Adrenal gland (tissue), 5 donors: ENCODE measurements around the gene TENM4.

Experiments used
- POLR2A ChIP-seq, 2 donors: fragments of 450-650 bp; IDR thresholded peaks; one replicate each; pipeline ENCODE4 v1.6.1; 2017; ENCODE audit warnings: antibody characterized with exemption in 2 of 2, mild to moderate bottlenecking in 2 of 2, moderate library complexity in 1 of 2
- TF ChIP-seq, protein P1 (sequence below), 6 experiments: fragments of 450-650 bp in 4 of 6; fragments of 200-600 bp in 2 of 6; sonication (generic) in 1 of 6; IDR thresholded peaks; 1 replicate in 5 of 6; 2 replicates in 1 of 6; pipeline versions ENCODE4 v1.5.1 to v1.8.0; 2016 to 2021; ENCODE audit warnings: antibody characterized with exemption in 6 of 6, mild to moderate bottlenecking in 2 of 6, moderate library complexity in 1 of 6
- donor health status: DM: no; HTN: no; CAD: no.

DNA sequence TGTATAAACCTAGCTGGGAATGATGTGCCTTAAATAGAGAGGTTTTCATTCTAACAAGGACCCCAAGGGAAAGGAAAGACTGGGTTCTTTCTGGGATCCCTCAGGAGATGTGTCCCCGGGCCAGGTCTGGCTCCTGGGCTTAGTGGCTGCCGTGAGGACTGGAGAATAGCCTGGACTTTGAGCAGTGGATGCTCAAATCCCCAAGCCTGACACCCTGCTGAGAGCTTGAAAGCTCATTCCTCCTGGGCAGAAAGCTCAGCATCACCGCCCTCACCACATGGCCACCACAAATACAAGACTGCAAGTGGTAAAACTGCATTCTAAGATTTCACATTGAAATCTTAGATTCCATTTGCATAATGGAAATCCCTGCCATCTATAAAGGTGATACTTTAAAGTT, 786.8 kb downstream of the TENM4 start:
- TF ChIP-seq, protein P1, sequence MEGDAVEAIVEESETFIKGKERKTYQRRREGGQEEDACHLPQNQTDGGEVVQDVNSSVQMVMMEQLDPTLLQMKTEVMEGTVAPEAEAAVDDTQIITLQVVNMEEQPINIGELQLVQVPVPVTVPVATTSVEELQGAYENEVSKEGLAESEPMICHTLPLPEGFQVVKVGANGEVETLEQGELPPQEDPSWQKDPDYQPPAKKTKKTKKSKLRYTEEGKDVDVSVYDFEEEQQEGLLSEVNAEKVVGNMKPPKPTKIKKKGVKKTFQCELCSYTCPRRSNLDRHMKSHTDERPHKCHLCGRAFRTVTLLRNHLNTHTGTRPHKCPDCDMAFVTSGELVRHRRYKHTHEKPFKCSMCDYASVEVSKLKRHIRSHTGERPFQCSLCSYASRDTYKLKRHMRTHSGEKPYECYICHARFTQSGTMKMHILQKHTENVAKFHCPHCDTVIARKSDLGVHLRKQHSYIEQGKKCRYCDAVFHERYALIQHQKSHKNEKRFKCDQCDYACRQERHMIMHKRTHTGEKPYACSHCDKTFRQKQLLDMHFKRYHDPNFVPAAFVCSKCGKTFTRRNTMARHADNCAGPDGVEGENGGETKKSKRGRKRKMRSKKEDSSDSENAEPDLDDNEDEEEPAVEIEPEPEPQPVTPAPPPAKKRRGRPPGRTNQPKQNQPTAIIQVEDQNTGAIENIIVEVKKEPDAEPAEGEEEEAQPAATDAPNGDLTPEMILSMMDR (IDR thresholded peaks at IDR 0.05), result no peak
- no peak for TF ChIP-seq POLR2A (IDR thresholded peaks at IDR 0.05)
